Stimulated activated CD8-positive, alpha-beta memory T cell treated with anti-CD3 and anti-CD28 coated beads, Interleukin-12 subunit alpha, Interleukin-12 subunit beta, amount 100 ng/mL, for 24 hours (primary cell): ENCODE data around the gene GSAP.

Experiments used
- DNase-seq: peaks from one replicate; pipeline ENCODE4 v3.0.0-alpha.2; 2020; ENCODE audit errors: extremely low read depth

Gene GSAP

GRCh38 chr7:77439572-77439971, 23.4 kb upstream of the GSAP start:
- no peak for DNase-seq

GRCh38 chr7:77438131-77438530, 22.0 kb upstream of the GSAP start:
- DNase-seq = no peak

- DNase-seq = no peak
Measured at GRCh38 chr7:77434570-77435275, 18.6 kb upstream of the GSAP start.

GRCh38 chr7:77433901-77434300, 17.8 kb upstream of the GSAP start:
- DNase-seq = no peak

- DNase-seq = no peak
Measured at GRCh38 chr7:77430927-77431326, 14.8 kb upstream of the GSAP start.

- no peak for DNase-seq
Measured at GRCh38 chr7:77428777-77429231, 12.7 kb upstream of the GSAP start.

GRCh38 chr7:77427996-77428603, 12.0 kb upstream of the GSAP start:
- no peak for DNase-seq

GRCh38 chr7:77426521-77427051, 10.4 kb upstream of the GSAP start:
- DNase-seq = no peak

- DNase-seq = no peak
Measured at GRCh38 chr7:77426052-77426404, 9.9 kb upstream of the GSAP start.

GRCh38 chr7:77425101-77426051, 9.2 kb upstream of the GSAP start:
- DNase-seq = no peak

- no peak for DNase-seq
Measured at GRCh38 chr7:77422500-77422899, 6.4 kb upstream of the GSAP start.

- DNase-seq = no peak
Measured at GRCh38 chr7:77420986-77421672, 5.0 kb upstream of the GSAP start.

- DNase-seq = no peak
Measured at GRCh38 chr7:77420438-77420837, 4.3 kb upstream of the GSAP start.

- no peak for DNase-seq
Measured at GRCh38 chr7:77419102-77419501, 3.0 kb upstream of the GSAP start.

- no peak for DNase-seq
Measured at GRCh38 chr7:77417801-77418200, 1.7 kb upstream of the GSAP start.

- no peak for DNase-seq
Measured at GRCh38 chr7:77416621-77417371, 647 bp upstream of the GSAP start.

- DNase-seq = no peak
Measured at GRCh38 chr7:77415476-77415822, 700 bp downstream of the GSAP start.

- no peak for DNase-seq
Measured at GRCh38 chr7:77413861-77414424, 2.2 kb downstream of the GSAP start.

- DNase-seq = no peak
Measured at GRCh38 chr7:77413128-77413527, 3.0 kb downstream of the GSAP start.

GRCh38 chr7:77409739-77410547, 6.2 kb downstream of the GSAP start:
- DNase-seq = no peak
